Activated CD8-positive, alpha-beta T cell treated with anti-CD3 and anti-CD28 coated beads for 36 hours (primary cell): Measurements from ENCODE around the gene ESPL1. TPM values are rescaled to one million over a fixed set of nuclear protein-coding genes. Genes with fewer than 3 reads are reported as not detected.

Experiments
- ATAC-seq: fragments of 200-7000 bp; cut with Tn5 transposase; one replicate; pipeline ENCODE4 v1.10.0; 2021; ENCODE audit warnings: mild to moderate bottlenecking, moderate library complexity
- CTCF ChIA-PET: fragments of 350-600 bp; sonication (Branson Sonifier 250); formaldehyde crosslinking; loops from one replicate; lab custom pipeline; 2021; ENCODE audit warnings: antibody characterized with exemption; lab: Charles Lee
- POLR2A ChIA-PET: fragments of 350-600 bp; sonication (Branson Sonifier 250); formaldehyde crosslinking; loops from one replicate; lab custom pipeline; 2021; ENCODE audit warnings: antibody characterized with exemption; lab: Charles Lee
- DNase-seq: peaks from one replicate; pipeline ENCODE4 v3.0.0-alpha.2; 2020
- H3K27ac Mint-ChIP-seq: one replicate; pipeline ENCODE4 v1.8.0; 2021; ENCODE audit warnings: mild to moderate bottlenecking, mixed read lengths
- H3K27me3 Mint-ChIP-seq: one replicate; pipeline ENCODE4 v1.8.0; 2021; ENCODE audit warnings: mixed read lengths
- H3K36me3 Mint-ChIP-seq: one replicate; pipeline ENCODE4 v1.8.0; 2021; ENCODE audit warnings: low read depth, mixed read lengths
- H3K4me1 Mint-ChIP-seq: one replicate; pipeline ENCODE4 v1.8.0; 2021; ENCODE audit warnings: low read depth, mixed read lengths
- H3K4me3 Mint-ChIP-seq: one replicate; pipeline ENCODE4 v1.8.0; 2021; ENCODE audit warnings: mild to moderate bottlenecking, moderate library complexity, mixed read lengths
- H3K9me3 Mint-ChIP-seq: one replicate; pipeline ENCODE4 v1.8.0; 2021; ENCODE audit warnings: mixed read lengths
- CTCF ChIP-seq: fragments of 200-600 bp; IDR thresholded peaks from one replicate; pipeline ENCODE4 v1.8.0; 2022; ENCODE audit warnings: antibody characterized with exemption, mild to moderate bottlenecking
- intact Hi-C: fragments of 100-400 bp; cut with micrococcal nuclease; formaldehyde crosslinking; loops from one replicate; pipeline ENCODE4 v1.10.0; 2022
- total RNA-seq, 2 experiments: library from RNA; stranded (reverse); gene quantifications; one replicate each; pipeline ENCODE4 v1.2.3, GENCODE V29; 2021

Gene ESPL1
- total RNA-seq, 2 experiments from 2014 or later = 62.1 to 63.4 TPM

GRCh38 chr12:53245286-53245685 lies 22.8 kb upstream of the ESPL1 start:
- ChIA-PET CTCF (interaction anchor here (1.1 to 7.7 kb wide), 3 partner anchors 22 to 32 kb away, joined by 3 to 45 read pairs (median 5); partner anchors contain the start of gene ESPL1), POLR2A (interaction anchor here (0.6 kb wide), 1 partner anchor 195 kb away, joined by 3 read pairs; no protein-coding TSS in a partner anchor)
- no peak for TF ChIP-seq CTCF
- H3K9me3 Mint-ChIP-seq = no peaks in the 10 kb centered on the region
- H3K4me1 Mint-ChIP-seq = peaks cover 3% of the 10 kb centered on the region
- DNase-seq = no peak
- H3K27ac Mint-ChIP-seq = no peak overlapping the region
- no peak overlapping the region for H3K4me3 Mint-ChIP-seq
- no peaks in the 10 kb centered on the region for H3K27me3 Mint-ChIP-seq
- intact Hi-C loops = no loop called here
- no peak for ATAC-seq
- H3K36me3 Mint-ChIP-seq = no peaks in the 10 kb centered on the region

GRCh38 chr12:53251477-53252348 lies 16.4 kb upstream of the ESPL1 start:
- peaks cover 39% of the 10 kb centered on the region for H3K4me1 Mint-ChIP-seq
- H3K27me3 Mint-ChIP-seq = no peaks in the 10 kb centered on the region
- ATAC-seq = peak; percentile 90
- POLR2A ChIA-PET = interaction anchor here (0.5 to 2.0 kb wide), 16 partner anchors 10 to 172 kb away, joined by 3 to 8 read pairs (median 4); partner anchors contain the start of genes ESPL1, ITGB7, RARG and SPRYD3
- peak overlapping the region; percentile 83 for H3K4me3 Mint-ChIP-seq
- DNase-seq = peak; percentile 81
- no peaks in the 10 kb centered on the region for H3K9me3 Mint-ChIP-seq
- intact Hi-C loops = loop anchor here (2.0 kb wide), 1 partner anchor 37 kb away; no protein-coding TSS in a partner anchor
- peaks cover 11% of the 10 kb centered on the region for H3K36me3 Mint-ChIP-seq
- peak; percentile 47 for TF ChIP-seq CTCF
- H3K27ac Mint-ChIP-seq = peak overlapping the region; percentile 95
- CTCF ChIA-PET = interaction anchor here (0.6 to 6.4 kb wide), 21 partner anchors 9 to 121 kb away, joined by 3 to 100 read pairs (median 4); partner anchors contain the start of genes CSAD, ESPL1, ITGB7 and MYG1

- ATAC-seq (peak; percentile 6), DNase-seq (no peak)
- Mint-ChIP-seq H3K27me3 (no peaks in the 10 kb centered on the region), H3K9me3 (no peaks in the 10 kb centered on the region), H3K4me1 (peaks cover 39% of the 10 kb centered on the region), H3K27ac (peak overlapping the region; percentile 95), H3K4me3 (peak overlapping the region; percentile 83), H3K36me3 (peaks cover 11% of the 10 kb centered on the region)
- intact Hi-C loops = loop anchor here (2.0 kb wide), 1 partner anchor 38 kb away; no protein-coding TSS in a partner anchor
- CTCF ChIA-PET = interaction anchor here (0.6 to 6.4 kb wide), 8 partner anchors 9 to 269 kb away, joined by 3 to 100 read pairs (median 3); partner anchors contain the start of gene ESPL1
- POLR2A ChIA-PET = interaction anchor here (0.9 to 2.0 kb wide), 8 partner anchors 14 to 46 kb away, joined by 3 to 8 read pairs (median 4); partner anchors contain the start of gene ITGB7
- TF ChIP-seq CTCF = no peak
These were observed 15.7 kb upstream of the ESPL1 start for GRCh38 chr12:53252349-53252916.

GRCh38 chr12:53253298-53253697 lies 14.8 kb upstream of the ESPL1 start:
- Mint-ChIP-seq H3K27ac (peak overlapping the region; percentile 95), H3K4me1 (peaks cover 39% of the 10 kb centered on the region), H3K9me3 (no peaks in the 10 kb centered on the region), H3K4me3 (peak overlapping the region; percentile 83), H3K27me3 (no peaks in the 10 kb centered on the region), H3K36me3 (peaks cover 11% of the 10 kb centered on the region)
- ChIA-PET CTCF (interaction anchor here (1.0 to 6.4 kb wide), 8 partner anchors 8 to 94 kb away, joined by 3 to 100 read pairs (median 4); partner anchors contain the start of genes AAAS and ESPL1), POLR2A (interaction anchor here (0.9 to 1.8 kb wide), 6 partner anchors 12 to 68 kb away, joined by 3 to 8 read pairs (median 4); partner anchors contain the start of genes ITGB7 and RARG)
- intact Hi-C loops = loop anchor here (2.0 kb wide), 1 partner anchor 38 kb away; no protein-coding TSS in a partner anchor
- ATAC-seq (no peak), DNase-seq (no peak)
- no peak for TF ChIP-seq CTCF
